GM12864 (cell line): ENCODE results near the gene COG2.

Experiments used
- DNase-seq: peaks from one replicate; pipeline ENCODE4 v3.0.0-alpha.2; 2011; ENCODE audit warnings: low read depth
- H3K4me3 ChIP-seq: 2 replicates; pipeline ENCODE4 v1.5.1; 2011; ENCODE audit warnings: mild to moderate bottlenecking, low read depth, low read length, control low read depth
- CTCF ChIP-seq: IDR thresholded peaks from 2 replicates; pipeline ENCODE4 v1.5.1; 2011; ENCODE audit warnings: low read depth, mild to moderate bottlenecking, moderate library complexity, low read length, control low read depth, inconsistent platforms; ENCODE audit errors: missing control alignments

Gene COG2

GRCh38 chr1:230642263-230642959 is at the start of gene COG2:
Gene COG2, plus strand, starts transcription at chr1:230642481. Its CDS starts 126 bp downstream, at chr1:230642607.
- H3K4me3 ChIP-seq = peak within 1 kb of the TSS; percentile 97
- peak; percentile 96 for TF ChIP-seq CTCF
- DNase-seq = peak; percentile 66

GRCh38 chr1:230592848-230593414 is 49.4 kb upstream of the COG2 start:
- no peak overlapping the region for H3K4me3 ChIP-seq
- no peak for DNase-seq
- no peak for TF ChIP-seq CTCF

- H3K4me3 ChIP-seq = no peak overlapping the region
- DNase-seq = no peak
- TF ChIP-seq CTCF = no peak
These were observed 48.0 kb upstream of the COG2 start for GRCh38 chr1:230594214-230594773.

GRCh38 chr1:230595181-230595580 is 47.1 kb upstream of the COG2 start:
- H3K4me3 ChIP-seq = no peak overlapping the region
- DNase-seq = no peak
- TF ChIP-seq CTCF = no peak

- no peak overlapping the region for H3K4me3 ChIP-seq
- TF ChIP-seq CTCF = no peak
- DNase-seq = no peak
These were observed 46.0 kb upstream of the COG2 start for GRCh38 chr1:230596306-230596705.

GRCh38 chr1:230598745-230599144 is 43.5 kb upstream of the COG2 start:
- DNase-seq = no peak
- no peak for TF ChIP-seq CTCF
- no peak overlapping the region for H3K4me3 ChIP-seq
